ENCODE results near the gene NR3C2. TPM values are rescaled to one million over a fixed set of nuclear protein-coding genes. Genes with fewer than 3 reads are reported as not detected.

NR3C2 gene
- polyA plus RNA-seq, 1 of the 3 experiments (the other 2 are of a cell fraction) = 0.02 TPM

DNA sequence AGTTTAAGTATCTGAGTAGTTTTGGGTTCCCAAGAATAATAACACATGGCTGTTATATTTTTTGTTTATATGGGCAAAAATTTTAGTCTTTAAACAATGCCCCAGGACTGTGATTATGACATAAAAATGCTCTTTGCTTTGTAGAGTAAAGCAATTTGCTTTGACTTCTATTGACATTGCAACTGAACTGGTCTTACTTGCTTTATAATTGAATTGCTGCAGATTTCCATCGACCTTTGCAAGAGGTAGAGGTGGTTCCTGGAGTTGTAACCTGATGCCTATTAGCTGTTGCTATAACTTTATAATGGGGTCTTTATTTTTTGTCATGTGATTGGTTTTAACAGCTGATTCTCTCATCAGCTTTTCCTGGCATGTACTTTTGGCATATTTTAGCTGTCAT, 407.4 kb downstream of the NR3C2 start:
- TF ChIP-seq SMC3 (IDR thresholded peaks at IDR 0.05; ENCODE audit: low read depth, low read length) = no peak
- TF ChIP-seq FOXM1 (IDR thresholded peaks at IDR 0.05; ENCODE audit: low read depth) = no peak
- no peak for TF ChIP-seq FOXJ3 (CRISPR knock-in tag; IDR thresholded peaks at IDR 0.05)
- no peak for TF ChIP-seq RAD21 (IDR thresholded peaks at IDR 0.05; ENCODE audit: low read length)
- no peak for TF ChIP-seq GATA2 (CRISPR knock-in tag; IDR thresholded peaks at IDR 0.05)
- TF ChIP-seq JUND (IDR thresholded peaks at IDR 0.05) = no peak
- no peak for TF ChIP-seq USF1 (IDR thresholded peaks at IDR 0.05; ENCODE audit: borderline replicate concordance, low read depth)
- no peaks in the 10 kb centered on the region for H3F3A ChIP-seq (replicated peaks; ENCODE audit: insufficient read depth)

DNA sequence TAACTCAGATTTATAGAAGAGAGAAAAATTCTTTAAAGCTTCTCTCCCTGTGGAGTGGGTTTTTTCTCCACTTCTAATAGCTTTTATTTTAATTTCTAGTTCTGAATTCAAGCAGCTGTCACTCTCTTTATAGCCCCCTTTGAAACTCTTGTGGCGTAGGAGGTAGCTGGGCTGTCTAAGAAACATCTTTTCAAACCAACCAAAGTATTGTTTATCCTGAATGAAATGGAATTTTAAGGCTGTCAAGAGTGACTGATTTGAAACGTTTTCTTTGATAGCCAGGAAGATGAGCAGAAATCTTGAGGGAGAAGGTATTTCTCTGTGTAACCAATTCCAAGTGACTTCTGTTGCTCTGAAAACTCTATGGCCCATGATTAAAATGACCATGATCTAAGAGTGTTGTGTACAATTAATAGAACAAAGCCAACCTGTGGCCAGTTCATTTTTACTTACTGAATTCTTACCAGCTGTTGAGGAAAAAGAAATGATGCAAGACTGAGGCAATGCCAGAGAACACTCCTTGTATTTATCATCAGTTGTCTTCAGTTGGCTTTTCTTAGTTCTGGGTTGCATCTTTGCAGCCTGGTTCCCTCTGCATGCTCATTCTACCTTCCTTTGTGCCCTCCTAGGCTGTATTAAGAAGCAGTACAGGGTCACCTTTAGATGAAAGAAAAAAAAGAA, 411.9 kb downstream of the NR3C2 start:
- Histone ChIP-seq H3K4me1 (ENCODE audit: control insufficient read depth in 1 of 2, insufficient read depth in 2 of 2, low read depth in 1 of 2, low read length in 1 of 2) (no peaks in the 10 kb centered on the region), H2AFZ (ENCODE audit: low read depth) (no peak overlapping the region), H4K20me1 (ENCODE audit: insufficient read depth) (no peaks in the 10 kb centered on the region), H3K4me2 (no peak overlapping the region), H3K27me3 (ENCODE audit: insufficient read depth) (no peaks in the 10 kb centered on the region), H3K9ac (no peak overlapping the region), H3K27ac (ENCODE audit: low read depth in 2 of 2, low read length in 1 of 2) (no peak overlapping the region), H3F3A (replicated peaks; ENCODE audit: insufficient read depth) (no peaks in the 10 kb centered on the region), H3K9me3 (no peaks in the 10 kb centered on the region), H3K9me2 (no peaks in the 10 kb centered on the region), H3K4me3 (ENCODE audit: low read depth in 2 of 2, low read length in 1 of 2) (no peak overlapping the region), H3K79me2 (ENCODE audit: insufficient read depth) (peaks cover 8% of the 10 kb centered on the region; the same call in 1 of the 2 replicates), H3K36me3 (replicated peaks in 1 of 2; ENCODE audit: control insufficient read depth in 1 of 2, insufficient read depth in 2 of 2, low read length in 1 of 2) (peaks cover 0 to 10% of the 10 kb centered on the region in 2 experiments)
- ChIA-PET POLR2A (no interaction called here), CTCF (interaction anchor here (0.8 kb wide), 1 partner anchor 11 kb away, joined by 3 read pairs; no protein-coding TSS in a partner anchor)
- DNase-seq = no peak
- 91% methylated on average over 2 of the region's 2 CpGs for WGBS (ENCODE audit: low lambda C conversion rate)
- TF ChIP-seq JUND (IDR thresholded peaks at IDR 0.05) (no peak), RAD21 (IDR thresholded peaks at IDR 0.05; ENCODE audit: low read length) (no peak), NFIC (IDR thresholded peaks at IDR 0.05; ENCODE audit: borderline replicate concordance) (no peak), CHD2 (IDR thresholded peaks at IDR 0.05; ENCODE audit: low read length, partially characterized antibody) (no peak), GABPA (IDR thresholded peaks at IDR 0.05; ENCODE audit: low read depth) (no peak), REST (IDR thresholded peaks at IDR 0.05; ENCODE audit: low read depth, low read length) (no peak), EZH2phosphoT487 (IDR thresholded peaks at IDR 0.05; ENCODE audit: borderline replicate concordance, low read depth) (no peak), ELF1 (IDR thresholded peaks at IDR 0.05) (no peak), SIN3A (IDR thresholded peaks at IDR 0.05; ENCODE audit: borderline replicate concordance, low read depth, low read length) (no peak), FOSL2 (IDR thresholded peaks at IDR 0.05; ENCODE audit: borderline replicate concordance, low read depth) (no peak), TEAD4 (IDR thresholded peaks at IDR 0.05; ENCODE audit: borderline replicate concordance, insufficient read depth) (no peak)
- TF ChIP-seq, protein P1, sequence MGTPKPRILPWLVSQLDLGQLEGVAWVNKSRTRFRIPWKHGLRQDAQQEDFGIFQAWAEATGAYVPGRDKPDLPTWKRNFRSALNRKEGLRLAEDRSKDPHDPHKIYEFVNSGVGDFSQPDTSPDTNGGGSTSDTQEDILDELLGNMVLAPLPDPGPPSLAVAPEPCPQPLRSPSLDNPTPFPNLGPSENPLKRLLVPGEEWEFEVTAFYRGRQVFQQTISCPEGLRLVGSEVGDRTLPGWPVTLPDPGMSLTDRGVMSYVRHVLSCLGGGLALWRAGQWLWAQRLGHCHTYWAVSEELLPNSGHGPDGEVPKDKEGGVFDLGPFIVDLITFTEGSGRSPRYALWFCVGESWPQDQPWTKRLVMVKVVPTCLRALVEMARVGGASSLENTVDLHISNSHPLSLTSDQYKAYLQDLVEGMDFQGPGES (IDR thresholded peaks at IDR 0.05; ENCODE audit: low read depth, low read length) = no peak
- TF ChIP-seq, protein P2, sequence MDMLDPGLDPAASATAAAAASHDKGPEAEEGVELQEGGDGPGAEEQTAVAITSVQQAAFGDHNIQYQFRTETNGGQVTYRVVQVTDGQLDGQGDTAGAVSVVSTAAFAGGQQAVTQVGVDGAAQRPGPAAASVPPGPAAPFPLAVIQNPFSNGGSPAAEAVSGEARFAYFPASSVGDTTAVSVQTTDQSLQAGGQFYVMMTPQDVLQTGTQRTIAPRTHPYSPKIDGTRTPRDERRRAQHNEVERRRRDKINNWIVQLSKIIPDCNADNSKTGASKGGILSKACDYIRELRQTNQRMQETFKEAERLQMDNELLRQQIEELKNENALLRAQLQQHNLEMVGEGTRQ (IDR thresholded peaks at IDR 0.05; ENCODE audit: borderline replicate concordance, low read depth, low read length) = no peak
- TF ChIP-seq, protein P3, sequence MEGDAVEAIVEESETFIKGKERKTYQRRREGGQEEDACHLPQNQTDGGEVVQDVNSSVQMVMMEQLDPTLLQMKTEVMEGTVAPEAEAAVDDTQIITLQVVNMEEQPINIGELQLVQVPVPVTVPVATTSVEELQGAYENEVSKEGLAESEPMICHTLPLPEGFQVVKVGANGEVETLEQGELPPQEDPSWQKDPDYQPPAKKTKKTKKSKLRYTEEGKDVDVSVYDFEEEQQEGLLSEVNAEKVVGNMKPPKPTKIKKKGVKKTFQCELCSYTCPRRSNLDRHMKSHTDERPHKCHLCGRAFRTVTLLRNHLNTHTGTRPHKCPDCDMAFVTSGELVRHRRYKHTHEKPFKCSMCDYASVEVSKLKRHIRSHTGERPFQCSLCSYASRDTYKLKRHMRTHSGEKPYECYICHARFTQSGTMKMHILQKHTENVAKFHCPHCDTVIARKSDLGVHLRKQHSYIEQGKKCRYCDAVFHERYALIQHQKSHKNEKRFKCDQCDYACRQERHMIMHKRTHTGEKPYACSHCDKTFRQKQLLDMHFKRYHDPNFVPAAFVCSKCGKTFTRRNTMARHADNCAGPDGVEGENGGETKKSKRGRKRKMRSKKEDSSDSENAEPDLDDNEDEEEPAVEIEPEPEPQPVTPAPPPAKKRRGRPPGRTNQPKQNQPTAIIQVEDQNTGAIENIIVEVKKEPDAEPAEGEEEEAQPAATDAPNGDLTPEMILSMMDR (IDR thresholded peaks at IDR 0.05) = no peak

More for the DNA sequence above, 407.4 kb downstream of the NR3C2 start:
- ChIA-PET POLR2A (no interaction called here), CTCF (interaction anchor here (2.9 kb wide), 1 partner anchor 11 kb away, joined by 13 read pairs; no protein-coding TSS in a partner anchor)
- 0% methylated on average over 1 of the region's 1 CpG for WGBS (ENCODE audit: low lambda C conversion rate)
- Histone ChIP-seq H3K27ac (ENCODE audit: low read depth in 2 of 2, low read length in 1 of 2) (no peak overlapping the region), H3K4me2 (no peak overlapping the region), H2AFZ (ENCODE audit: low read depth) (no peak overlapping the region), H4K20me1 (ENCODE audit: insufficient read depth) (0 out of 2 replicates have a peak, but pooled peaks cover 4% of the 10 kb centered on the region), H3K79me2 (ENCODE audit: insufficient read depth) (no peaks in the 10 kb centered on the region; the same call in 1 of the 2 replicates), H3K27me3 (ENCODE audit: insufficient read depth) (no peaks in the 10 kb centered on the region), H3K4me3 (ENCODE audit: low read depth in 2 of 2, low read length in 1 of 2) (no peak overlapping the region), H3K9ac (no peak overlapping the region), H3K9me2 (no peaks in the 10 kb centered on the region), H3K36me3 (replicated peaks in 1 of 2; ENCODE audit: control insufficient read depth in 1 of 2, insufficient read depth in 2 of 2, low read length in 1 of 2) (peaks cover 0 to 2% of the 10 kb centered on the region in 2 experiments), H3K4me1 (ENCODE audit: control insufficient read depth in 1 of 2, insufficient read depth in 2 of 2, low read depth in 1 of 2, low read length in 1 of 2) (no peaks in the 10 kb centered on the region), H3K9me3 (no peaks in the 10 kb centered on the region)
- DNase-seq = no peak

Measured in SK-N-SH (cell line).